IPS DF 4.7 (cell line): Measurements from ENCODE around the gene PDE4D.

Source experiments
- DNase-seq: peaks from one replicate; pipeline ENCODE4 v3.0.0-alpha.2; 2013; ENCODE audit warnings: low spot score; ENCODE audit errors: extremely low read depth

The PDE4D gene

DNA sequence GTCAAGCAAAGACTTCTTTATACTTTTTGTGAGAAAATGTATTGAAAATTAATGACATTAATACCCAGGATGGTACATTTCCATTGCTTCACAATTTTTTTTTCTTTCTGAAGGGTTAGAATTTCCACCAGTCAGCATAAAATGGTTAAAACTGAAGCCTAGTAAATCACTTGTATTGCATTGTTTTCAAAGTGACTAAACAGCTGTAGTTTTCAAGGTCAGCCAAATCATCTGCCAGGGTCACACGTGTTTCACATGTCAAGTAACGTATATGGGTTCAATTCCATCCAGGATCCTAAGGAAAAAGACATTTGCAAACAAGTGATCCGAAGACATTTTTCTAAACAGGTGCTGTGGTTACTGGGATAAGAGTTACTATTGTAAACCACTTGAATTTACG is 736.5 kb downstream of the PDE4D start:
- no peak for DNase-seq

- DNase-seq = no peak
Measured at GRCh38 chr5:59152701-59153245, 740.8 kb downstream of the PDE4D start.

GRCh38 chr5:59151162-59151889 is 742.2 kb downstream of the PDE4D start:
- no peak for DNase-seq

GRCh38 chr5:59149827-59150226 is 743.7 kb downstream of the PDE4D start:
- no peak for DNase-seq

GRCh38 chr5:59149271-59149670 is 744.3 kb downstream of the PDE4D start:
- DNase-seq = no peak

DNA sequence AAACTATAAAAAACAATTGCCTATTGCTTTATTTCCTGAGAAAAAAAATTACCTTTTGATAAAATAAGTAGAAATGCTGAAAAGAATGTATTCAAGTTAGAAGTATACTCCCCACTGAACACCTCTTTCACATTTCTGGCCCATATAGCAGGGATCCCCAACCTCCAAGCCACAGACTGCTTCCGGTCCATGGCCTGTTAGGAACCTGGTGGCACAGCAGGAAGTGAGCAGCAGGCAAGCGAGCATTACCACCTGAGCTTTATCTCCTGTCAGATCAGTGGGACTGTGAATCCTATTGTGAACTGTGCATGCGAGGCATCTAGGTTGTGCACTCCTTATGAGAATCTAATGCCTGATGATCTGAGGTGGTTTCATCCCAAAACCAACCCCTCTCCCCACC is 746.8 kb downstream of the PDE4D start:
- DNase-seq = no peak

- no peak for DNase-seq
Measured at GRCh38 chr5:59143926-59144333, 749.6 kb downstream of the PDE4D start.

- DNase-seq = no peak
Measured at GRCh38 chr5:59142927-59143326, 750.6 kb downstream of the PDE4D start.

- no peak for DNase-seq
Measured at GRCh38 chr5:59142138-59142537, 751.4 kb downstream of the PDE4D start.

GRCh38 chr5:59140133-59140532 is 753.4 kb downstream of the PDE4D start:
- no peak for DNase-seq

DNA sequence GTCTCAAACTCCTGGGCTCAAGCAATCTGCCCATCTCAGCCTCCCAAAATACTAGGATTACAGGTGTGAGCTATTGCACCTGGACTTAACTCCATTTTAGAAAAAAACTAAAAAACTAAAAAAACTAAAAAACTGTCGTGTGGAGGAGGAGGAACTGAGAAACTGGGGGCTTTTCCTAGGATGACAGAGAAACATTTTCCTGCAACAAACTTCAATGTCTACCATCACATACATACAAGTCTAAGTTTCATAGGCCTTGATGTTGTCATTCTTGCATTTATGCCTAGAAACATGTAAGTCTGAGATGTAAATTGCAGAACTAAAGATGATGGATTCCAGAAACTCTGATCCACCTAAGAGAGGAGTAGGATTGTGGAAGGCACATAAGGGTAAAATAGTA is 753.8 kb downstream of the PDE4D start:
- no peak for DNase-seq

DNA sequence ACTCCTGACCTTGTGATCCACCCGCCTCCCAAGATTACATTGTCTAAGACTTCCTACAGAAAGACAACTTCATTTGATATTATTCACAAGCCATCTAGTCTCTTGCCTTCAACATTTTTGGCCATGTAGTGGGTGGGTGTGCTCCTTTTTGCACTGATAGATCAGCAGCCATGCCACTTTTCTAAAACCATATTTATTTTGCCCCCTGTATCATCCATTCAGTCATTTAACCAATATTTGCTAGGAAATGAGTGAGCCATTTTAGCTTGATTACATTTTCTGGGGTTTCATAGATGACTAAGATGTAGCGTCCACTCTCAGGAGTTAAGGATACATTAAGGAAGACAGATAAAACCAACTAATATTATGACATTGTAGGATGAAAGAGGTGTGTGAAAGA is 755.0 kb downstream of the PDE4D start:
- DNase-seq = no peak

DNA sequence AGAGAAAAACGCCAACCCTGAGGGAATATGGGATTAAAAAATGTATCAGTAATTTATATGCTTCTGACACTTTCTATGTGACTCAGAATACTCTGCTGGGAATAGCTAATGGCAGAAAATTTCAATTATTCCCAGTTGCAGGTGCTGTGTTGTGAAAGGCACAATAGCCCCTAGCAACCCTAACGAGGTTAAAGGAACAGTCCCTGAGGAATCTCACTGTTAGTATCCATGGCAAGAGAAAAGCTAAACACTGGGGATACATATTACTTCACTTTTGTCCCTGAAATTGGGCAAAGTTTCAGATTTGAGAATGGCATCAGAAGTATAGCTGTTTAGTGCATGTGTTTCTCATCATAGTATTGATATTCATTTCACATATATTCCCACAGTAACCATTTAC is 755.7 kb downstream of the PDE4D start:
- DNase-seq = no peak

- DNase-seq = no peak
Measured at GRCh38 chr5:59136549-59136948, 757.0 kb downstream of the PDE4D start.

DNA sequence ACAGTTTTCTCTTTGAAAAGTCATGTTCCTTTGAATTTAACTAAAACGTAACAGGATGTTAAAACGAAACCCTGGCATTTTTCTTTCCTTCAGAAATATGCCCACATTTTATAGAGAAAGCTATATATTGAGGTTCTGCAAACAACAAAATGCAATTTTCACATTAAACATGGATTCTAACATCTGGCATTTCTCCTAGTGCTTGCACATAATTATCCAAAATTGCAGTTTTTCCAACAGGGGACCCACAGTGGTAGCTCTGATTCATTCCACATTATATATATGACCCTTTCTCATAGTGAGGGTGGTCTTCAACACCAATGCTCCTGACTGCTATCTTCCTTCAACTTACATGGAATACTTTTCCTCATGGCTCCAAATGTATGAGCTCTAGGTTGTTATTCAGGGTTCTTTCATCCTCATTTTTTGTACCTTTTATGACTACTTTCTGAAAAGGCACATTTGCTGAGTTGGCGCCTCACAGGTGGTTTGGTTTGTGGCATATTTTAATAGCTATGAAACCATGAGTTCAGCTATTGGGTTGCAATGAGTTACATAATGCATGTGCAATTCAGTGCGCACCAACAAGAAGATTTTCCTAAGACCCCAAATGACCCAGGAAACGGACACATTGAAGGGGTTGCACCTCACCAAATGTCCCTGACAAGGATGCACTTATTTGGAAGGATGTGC is 758.9 kb downstream of the PDE4D start:
- no peak for DNase-seq

DNA sequence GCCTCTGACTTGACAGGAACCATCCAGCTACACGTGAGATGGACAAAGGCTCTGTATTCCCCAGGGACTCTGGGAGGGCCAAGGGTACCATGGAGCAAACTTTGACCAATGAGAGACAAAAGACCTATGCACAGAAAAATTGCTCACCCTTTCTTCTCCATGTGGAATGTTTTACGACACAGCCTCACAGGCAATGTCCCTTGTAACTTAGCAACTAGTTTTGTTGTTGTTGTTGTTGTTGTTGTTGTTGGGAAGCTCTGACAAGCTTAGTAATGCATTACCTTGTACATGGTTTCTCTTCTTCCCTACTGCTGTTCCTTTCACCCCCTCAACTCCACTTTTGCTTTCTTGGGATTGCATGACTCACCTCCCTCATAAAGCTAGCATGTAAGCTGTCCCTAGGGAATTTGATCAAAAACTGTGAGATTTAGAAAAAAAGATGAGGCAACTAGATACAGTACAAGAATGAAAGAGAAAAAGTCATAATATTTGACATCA is 759.7 kb downstream of the PDE4D start:
- DNase-seq = no peak

GRCh38 chr5:59132131-59132530 is 761.4 kb downstream of the PDE4D start:
- DNase-seq = no peak

DNA sequence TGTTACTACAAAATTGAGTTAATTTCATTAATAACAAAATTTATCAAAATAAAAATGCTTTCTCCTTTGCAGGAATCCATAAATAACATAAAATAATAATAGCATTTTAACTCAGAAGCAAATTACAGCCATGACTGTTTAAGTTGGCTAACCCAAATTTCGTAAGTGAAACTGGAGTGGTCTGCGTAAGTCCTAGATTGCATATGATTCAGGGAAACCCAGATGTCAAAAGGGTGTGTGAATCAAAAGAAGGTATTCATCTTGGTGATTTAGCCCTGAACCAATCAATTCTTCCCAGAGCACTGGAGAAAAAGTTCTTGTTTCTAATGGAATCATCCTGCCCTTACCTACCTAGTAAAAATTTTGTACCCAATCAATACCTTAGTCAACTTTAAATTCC is 763.1 kb downstream of the PDE4D start:
- no peak for DNase-seq

DNA sequence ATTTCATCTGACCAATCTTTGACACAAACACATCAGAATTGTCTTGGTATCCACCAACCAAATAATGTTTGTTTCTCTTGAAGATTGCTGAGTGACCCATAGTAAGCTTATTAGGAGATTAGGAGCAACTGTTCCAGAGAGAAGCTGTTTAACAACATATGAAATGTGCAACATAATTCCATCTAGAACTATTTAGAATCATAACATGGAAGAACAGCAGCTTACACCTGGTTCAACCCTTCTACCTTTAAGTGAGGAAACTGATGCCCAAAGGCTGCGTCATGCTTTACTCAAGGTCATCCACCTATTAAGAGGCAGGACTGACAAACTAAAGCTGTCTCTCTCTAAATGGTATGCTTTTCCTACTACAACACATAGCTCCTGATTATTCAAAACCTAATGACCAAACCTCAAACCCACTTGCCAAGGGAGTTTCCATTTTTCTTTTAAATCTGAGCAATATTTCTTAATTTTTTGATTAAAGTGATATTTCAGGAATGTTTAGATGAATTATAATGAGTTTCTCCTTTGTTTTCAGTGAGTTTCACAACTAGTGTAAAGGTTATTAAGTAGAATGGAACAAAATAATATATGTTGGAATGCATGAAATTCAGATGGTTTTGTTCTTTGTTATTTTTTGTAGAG is 764.8 kb downstream of the PDE4D start:
- no peak for DNase-seq

DNA sequence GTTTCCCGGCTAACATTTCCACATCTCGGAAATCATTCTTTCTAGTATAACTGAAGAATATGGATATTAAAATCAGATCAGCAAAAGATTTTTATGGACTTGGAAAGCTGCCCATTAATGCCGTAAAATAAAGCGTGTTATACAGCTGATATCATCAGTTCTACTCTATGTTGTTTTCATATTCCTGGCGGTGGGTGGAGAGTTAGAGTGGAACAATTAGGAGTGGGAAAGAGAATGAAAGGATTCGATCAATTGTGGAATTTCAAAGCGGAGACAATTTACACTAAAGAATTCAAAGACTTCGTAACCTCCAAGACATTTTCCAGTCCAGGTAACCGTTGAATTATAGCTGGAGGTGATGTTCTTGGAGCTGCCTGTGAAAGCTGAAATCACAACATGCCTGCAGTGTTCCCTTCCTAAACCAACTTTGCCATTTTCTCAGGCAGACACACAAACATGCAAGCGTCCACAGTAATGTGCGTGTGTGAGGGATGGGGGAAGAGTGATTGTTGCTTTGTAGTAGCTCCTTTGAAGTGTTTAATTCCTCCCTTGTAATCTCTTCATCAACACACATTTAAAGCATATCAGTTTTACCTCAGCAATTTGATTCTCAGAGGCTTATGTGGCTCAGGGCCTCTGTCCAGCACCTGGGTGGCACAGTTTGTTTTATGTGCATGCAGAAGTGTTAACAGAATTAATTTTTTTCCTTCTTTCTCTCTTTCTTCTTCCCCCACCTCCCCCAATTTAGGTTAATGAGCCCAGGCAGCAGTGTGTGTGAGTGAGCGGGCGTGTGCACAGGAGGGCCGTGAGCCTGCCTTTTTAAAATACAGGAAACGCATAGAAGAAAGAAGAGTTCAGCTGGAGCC is 766.6 kb downstream of the PDE4D start:
- DNase-seq = no peak

GRCh38 chr5:59126016-59126707 is 767.4 kb downstream of the PDE4D start:
- no peak for DNase-seq
